CMK (cell line): ENCODE measurements around the gene DIP2C.
"Not testable (repeated sequence)": the region's sequence is repeated elsewhere in the genome, so short reads cannot be mapped to it uniquely, and the experiment has no call there.

ENCODE experiments used
- DNase-seq: peaks from one replicate; pipeline ENCODE4 v3.0.0-alpha.2; 2010; ENCODE audit warnings: low read depth

DIP2C gene

DNA sequence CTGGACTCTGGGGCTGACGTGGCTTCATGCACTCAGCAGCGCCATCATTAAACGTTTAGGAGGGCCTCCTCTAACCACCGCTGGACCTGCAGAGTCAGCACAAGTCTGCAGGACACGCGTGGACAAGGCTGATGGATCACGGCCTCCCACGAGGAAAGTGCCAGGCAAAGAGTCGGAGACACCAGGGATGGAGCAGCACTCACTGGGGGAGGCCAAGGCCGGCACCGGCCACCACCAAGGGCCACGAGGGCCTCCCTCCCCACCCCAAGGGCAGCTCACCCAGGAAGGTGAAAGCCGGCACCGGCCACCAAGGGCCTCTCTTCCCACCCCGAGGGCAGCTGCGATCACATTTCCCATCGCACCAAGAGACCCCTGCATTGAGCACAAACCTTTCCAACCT, 91.5 kb downstream of the DIP2C start:
- no peak for DNase-seq

DNA sequence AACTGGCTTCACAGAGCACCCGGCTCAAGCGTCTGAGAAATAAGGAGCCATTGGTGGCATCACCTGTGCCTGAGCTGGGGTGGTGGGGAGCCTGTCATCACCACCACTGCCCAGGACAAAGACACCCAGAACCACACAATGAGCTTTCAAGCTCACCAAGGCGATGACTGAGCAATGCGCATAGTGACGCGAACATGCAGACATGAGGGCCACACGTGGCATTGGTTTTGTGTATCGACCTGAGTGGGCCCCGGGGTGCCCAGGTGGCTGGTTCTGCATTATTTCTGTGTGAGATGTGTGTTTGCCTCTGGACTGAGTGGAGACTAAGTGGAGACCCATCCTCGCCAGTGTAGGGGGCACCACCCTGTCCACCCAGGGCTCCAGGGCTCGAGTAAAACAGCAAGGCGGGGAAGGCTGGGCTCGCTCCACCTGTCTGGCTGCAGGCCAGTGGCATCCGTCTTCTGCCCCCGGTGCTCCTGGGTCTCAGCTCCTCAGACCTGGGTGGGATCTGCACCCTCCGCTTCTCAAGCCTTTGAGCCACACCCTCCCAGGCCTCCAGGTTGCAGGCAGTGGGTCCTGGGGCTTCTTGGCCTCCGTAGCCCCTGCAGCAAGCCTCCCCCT, 92.6 kb downstream of the DIP2C start:
- no peak for DNase-seq

DNA sequence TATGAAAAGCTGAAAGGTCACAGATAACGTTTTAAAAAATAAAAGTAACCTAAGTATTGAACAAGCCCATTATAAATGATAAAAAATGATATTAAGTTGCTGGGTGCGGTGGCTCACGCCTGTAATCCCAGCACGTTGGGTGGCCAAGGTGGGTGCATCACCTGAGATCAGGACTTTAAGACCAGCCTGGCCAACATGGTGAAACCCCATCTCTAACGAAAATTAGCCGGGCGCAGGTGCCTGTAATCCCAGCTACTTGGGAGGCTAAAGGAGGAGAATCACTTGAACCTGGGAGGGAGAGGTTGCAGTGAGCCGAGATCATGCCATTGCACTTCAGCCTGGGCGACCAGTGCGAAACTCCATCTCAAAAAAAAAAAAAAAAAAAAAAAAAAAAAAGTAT, 93.3 kb downstream of the DIP2C start:
- DNase-seq, result not testable (repeated sequence)

- DNase-seq, result no peak
Observed at GRCh38 chr10:595473-595872, 94.0 kb downstream of the DIP2C start.

DNA sequence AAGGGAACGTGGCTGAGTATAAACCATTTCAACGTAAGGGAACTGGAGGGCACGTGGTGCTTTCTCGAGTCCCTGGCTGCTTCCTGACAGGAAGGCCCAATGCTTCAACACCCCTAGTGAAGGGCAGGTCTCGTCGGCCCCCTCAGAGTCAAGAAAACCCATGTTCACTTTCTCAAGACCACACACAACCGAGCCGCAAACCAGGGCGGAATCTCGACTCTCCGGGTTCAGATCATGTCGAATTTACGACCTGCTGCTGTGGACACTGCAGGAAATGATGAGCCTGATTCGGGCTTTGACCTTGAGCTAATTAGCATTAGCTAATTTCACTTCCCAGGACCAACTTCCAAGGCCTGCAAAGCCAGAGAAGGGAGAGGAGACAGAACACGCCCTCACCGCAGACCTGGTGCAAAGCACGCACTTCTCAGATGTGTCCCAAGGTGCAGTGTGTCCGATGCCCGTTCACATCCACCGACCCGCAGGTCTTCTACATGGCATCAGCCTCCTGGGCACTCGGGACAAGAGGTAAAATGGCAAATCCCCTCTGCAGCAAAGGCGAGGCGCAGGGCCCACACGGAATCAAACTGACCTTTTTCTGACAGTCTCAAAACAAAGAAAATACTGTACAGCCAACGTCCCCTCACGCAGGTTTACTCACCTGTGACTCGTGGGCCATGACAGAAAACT, 94.7 kb downstream of the DIP2C start:
- no peak for DNase-seq

GRCh38 chr10:593901-594457, 95.5 kb downstream of the DIP2C start:
- DNase-seq, result no peak

DNA sequence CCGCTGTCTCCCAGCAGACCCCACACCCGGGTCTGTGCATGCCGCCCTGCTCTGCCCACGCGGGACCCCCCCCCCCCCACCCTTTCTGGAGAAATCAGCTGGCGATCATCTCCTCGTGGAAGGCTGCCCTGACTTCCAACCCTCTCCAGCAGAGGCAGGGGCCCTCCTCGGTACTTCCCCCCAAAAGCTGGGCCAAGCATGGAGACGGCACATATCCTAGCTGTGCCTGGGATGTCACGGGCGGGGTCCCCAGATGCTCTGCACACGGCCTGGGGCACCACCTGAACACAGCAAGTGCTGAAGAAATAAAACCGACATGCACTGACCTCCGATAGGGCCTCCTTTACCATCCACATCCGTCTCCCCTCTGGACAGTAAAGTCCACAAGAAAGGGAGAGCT, 96.0 kb downstream of the DIP2C start:
- no peak for DNase-seq

DNA sequence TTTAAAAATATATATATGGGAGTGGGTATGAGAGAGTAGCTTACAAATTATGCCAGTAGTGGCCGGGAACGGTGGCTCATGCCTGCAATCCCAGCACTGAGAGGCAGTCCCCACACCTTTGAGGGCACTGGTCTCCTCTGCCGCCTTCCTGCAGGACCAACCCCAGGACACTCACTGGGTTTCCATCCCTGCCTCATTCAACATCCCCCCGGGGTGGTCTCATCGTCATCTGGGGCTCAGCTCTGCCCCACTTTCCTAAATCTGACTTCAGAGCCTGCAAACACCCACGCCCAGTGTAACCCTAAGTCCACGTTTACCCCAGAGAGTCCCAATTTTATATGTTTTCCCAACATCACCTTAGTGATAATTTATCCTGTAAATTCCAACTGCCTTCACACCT, 96.5 kb downstream of the DIP2C start:
- DNase-seq, result no peak

- no peak for DNase-seq
Observed at GRCh38 chr10:591646-592045, 97.8 kb downstream of the DIP2C start.

- no peak for DNase-seq
Observed at GRCh38 chr10:590721-591120, 98.7 kb downstream of the DIP2C start.

GRCh38 chr10:589961-590680, 99.3 kb downstream of the DIP2C start:
- no peak for DNase-seq

DNA sequence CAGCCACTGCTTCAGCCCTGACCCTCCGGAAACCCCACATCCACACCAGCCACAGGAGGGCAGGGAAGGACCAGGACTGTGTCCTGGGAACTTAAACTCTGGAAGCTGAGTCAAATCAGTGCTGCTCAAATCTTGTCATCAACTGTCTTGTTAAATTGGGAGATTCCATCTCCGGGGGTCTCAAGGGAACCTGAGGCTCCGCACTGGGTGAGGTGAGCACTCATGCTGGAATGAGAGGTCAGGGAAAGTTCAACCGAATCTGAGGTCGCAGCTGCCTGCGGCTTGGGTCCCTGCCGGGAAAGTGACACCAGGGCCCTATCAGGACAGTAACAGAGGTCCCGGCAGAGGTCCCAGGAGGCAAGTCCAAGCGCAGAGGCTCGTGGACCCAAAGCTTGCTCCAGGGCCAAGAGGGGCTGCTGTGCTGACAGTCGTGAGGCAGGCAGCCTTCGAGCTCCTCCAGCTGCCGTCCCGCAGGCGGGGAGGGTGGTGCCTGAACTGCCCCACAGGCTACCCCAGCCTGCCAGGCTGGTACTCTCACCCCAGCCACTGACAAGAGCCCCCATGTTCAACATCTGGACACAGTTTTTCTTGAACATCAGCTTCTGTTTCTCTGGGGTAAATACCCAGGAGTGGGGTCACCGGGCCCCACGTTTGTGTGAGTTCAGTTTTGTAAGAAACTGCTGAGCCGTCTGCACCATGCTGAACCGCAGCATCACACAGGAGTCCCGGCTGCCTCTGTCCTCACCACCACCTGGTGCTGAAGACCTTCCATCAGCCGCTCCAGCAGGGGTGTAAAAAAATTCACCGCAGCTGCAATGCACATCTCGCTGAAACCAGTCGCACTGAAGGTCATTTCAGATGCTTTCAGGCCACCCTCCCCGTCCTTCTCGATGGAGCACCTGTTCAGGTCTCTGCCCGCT, 101.0 kb downstream of the DIP2C start:
- DNase-seq, result no peak

DNA sequence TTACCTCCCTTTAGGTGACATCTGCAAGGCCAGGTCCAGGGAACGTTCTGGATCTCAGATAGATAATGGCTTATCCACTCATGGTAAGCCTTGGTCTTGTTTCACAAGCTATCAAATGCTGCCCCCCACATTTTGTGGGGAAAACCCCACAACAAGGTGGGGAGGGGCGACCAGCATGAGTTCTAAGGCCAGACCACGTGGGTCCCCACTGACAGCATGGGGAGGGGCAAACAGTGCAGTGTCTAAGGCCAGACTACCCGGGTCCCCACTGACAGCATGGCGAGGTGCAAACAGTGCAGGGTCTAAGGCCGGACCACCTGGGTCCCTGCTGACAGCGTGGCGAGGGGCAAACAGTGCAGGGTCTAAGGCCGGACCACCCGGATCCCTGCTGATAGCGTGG, 102.8 kb downstream of the DIP2C start:
- no peak for DNase-seq

GRCh38 chr10:586151-586550, 103.3 kb downstream of the DIP2C start:
- no peak for DNase-seq

DNA sequence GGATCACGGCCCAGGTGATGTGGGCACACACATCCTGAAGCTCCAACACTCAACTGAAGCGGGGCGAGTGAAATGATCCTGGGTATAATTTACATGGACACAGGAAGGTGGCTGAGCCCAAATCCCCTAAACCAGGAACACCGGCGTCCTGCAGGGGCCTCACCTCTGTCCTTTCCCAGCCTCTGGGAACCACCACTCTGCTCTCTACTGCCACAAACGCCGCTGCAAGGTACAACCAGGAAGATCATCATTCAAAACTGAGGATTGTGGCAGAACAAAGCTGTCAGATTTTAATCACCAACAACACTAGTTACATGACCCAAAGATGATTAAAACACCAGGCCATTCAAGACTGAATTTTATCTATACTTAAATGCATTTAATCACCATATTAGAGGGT, 104.0 kb downstream of the DIP2C start:
- DNase-seq, result no peak

GRCh38 chr10:584497-585290, 104.8 kb downstream of the DIP2C start:
- DNase-seq, result not testable (repeated sequence)

GRCh38 chr10:583433-583832, 106.0 kb downstream of the DIP2C start:
- DNase-seq, result no peak

- no peak for DNase-seq
Observed at GRCh38 chr10:581776-582330, 107.6 kb downstream of the DIP2C start.

DNA sequence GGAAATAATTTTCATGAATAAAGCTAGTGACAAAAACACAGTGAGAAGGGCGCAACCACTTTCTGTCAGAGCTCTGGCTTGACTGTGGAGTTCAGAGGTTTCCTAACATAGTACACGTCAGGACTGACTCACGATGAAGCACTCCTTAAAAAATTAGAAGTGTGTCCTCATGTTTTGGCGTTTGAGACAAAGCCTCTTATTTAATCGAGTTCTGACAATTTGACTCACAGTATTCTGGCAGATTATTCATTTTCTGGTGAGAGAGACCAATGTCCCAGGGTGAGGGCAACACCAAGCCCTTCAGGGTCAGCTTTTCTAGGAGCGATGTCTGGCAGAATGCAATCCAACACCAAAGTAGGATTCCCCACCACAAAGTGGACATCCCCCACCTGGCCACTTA, 108.7 kb downstream of the DIP2C start:
- DNase-seq, result no peak

GRCh38 chr10:576130-576465, 113.4 kb downstream of the DIP2C start:
- no peak for DNase-seq
